ENCODE data around the gene TRPV6. TPM values are rescaled to one million over a fixed set of nuclear protein-coding genes. Genes with fewer than 3 reads are reported as not detected.

Gene TRPV6
- total and polyA plus RNA-seq, 2 of the 4 experiments (the other 2 are of a cell fraction) = 0.03 TPM; not detected in 1

- POLR2A ChIA-PET (ENCODE audit: unreplicated experiment) = no interaction called here
Observed at GRCh38 chr7:142923391-142923790, 37.8 kb upstream of the TRPV6 start.

More at GRCh38 chr7:142923391-142923790, 37.8 kb upstream of the TRPV6 start:
- Histone ChIP-seq H3K36me3 (ENCODE audit: control insufficient read depth, insufficient read depth, low read length) (no peaks in the 10 kb centered on the region), H3K79me1 (ENCODE audit: low read depth in 1 of 2, low read length in 2 of 2) (no peaks in the 10 kb centered on the region), H3K9me1 (ENCODE audit: insufficient read depth, low read length) (no peaks in the 10 kb centered on the region), H2BK15ac (ENCODE audit: low read depth, low read length) (no peak overlapping the region), H3K27me3 (ENCODE audit: control insufficient read depth, insufficient read depth, low read length) (no peaks in the 10 kb centered on the region), H3K14ac (replicated peaks; ENCODE audit: low read depth, low read length) (no peak overlapping the region), H4K5ac (ENCODE audit: low read depth, low read length) (no peak overlapping the region), H2AK5ac (ENCODE audit: low read depth, low read length) (no peak overlapping the region), H3K27ac (ENCODE audit: insufficient read depth, low read length) (no peak overlapping the region), H3K9me3 (ENCODE audit: control insufficient read depth, insufficient read depth, low read length) (peaks cover 1% of the 10 kb centered on the region; the same call in 1 of the 2 replicates), H2BK20ac (ENCODE audit: low read depth, low read length) (no peak overlapping the region), H3K18ac (ENCODE audit: low read depth, low read length) (no peak overlapping the region), H2BK5ac (ENCODE audit: low read depth, low read length, poor library complexity, severe bottlenecking) (no peak overlapping the region), H4K20me1 (ENCODE audit: insufficient read depth, low read length) (no peaks in the 10 kb centered on the region), H3K4me3 (ENCODE audit: insufficient read depth, low read depth, low read length) (no peak overlapping the region), H2AK9ac (replicated peaks; ENCODE audit: low read depth, low read length, poor library complexity) (no peak overlapping the region), H3K9ac (ENCODE audit: low read depth, low read length) (no peak overlapping the region), H3K56ac (ENCODE audit: extremely low read depth, insufficient read depth, low read length) (no peak overlapping the region), H3K4me1 (ENCODE audit: control insufficient read depth, insufficient read depth, low read length) (no peaks in the 10 kb centered on the region), H3K4ac (ENCODE audit: low read depth, low read length) (no peak overlapping the region), H4K8ac (ENCODE audit: low read depth in 2 of 2, low read length in 2 of 2) (no peak overlapping the region), H2AFZ (replicated peaks; ENCODE audit: low read length, poor library complexity) (no peak overlapping the region), H3K23ac (ENCODE audit: low read depth, low read length) (no peak overlapping the region), H4K91ac (ENCODE audit: insufficient read depth, low read depth, low read length) (no peak overlapping the region), H2BK120ac (ENCODE audit: low read depth, low read length) (no peak overlapping the region), H3K4me2 (ENCODE audit: low read depth, low read length) (no peak overlapping the region)
- no peak for TF ChIP-seq POLR2A (IDR thresholded peaks at IDR 0.05; ENCODE audit: low read depth, low read length)
- TF ChIP-seq FOS (IDR thresholded peaks at IDR 0.05; ENCODE audit: low read depth, low read length) = no peak
- TF ChIP-seq, protein P1, sequence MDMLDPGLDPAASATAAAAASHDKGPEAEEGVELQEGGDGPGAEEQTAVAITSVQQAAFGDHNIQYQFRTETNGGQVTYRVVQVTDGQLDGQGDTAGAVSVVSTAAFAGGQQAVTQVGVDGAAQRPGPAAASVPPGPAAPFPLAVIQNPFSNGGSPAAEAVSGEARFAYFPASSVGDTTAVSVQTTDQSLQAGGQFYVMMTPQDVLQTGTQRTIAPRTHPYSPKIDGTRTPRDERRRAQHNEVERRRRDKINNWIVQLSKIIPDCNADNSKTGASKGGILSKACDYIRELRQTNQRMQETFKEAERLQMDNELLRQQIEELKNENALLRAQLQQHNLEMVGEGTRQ (IDR thresholded peaks at IDR 0.05; ENCODE audit: low read depth, low read length) = no peak
- TF ChIP-seq RFX5 (IDR thresholded peaks at IDR 0.05; ENCODE audit: low read depth, low read length) = no peak
- TF ChIP-seq SMC3 (IDR thresholded peaks at IDR 0.05; ENCODE audit: low read depth, low read length) = no peak
- no peak for TF ChIP-seq BHLHE40 (IDR thresholded peaks at IDR 0.05; ENCODE audit: low read depth, low read length)
- ATAC-seq (ENCODE audit: low read depth) (no peak), DNase-seq (no peak)
- WGBS, 2 experiments (ENCODE audit: extremely low coverage in 2 of 2, insufficient read length in 1 of 2) = no CpG with 5 or more reads among the region's 2 CpGs
- dilution Hi-C loops (cut with HindIII; ENCODE audit: low sequenced_read_pairs, unreplicated experiment) = no loop called here
- intact Hi-C loops (cut with micrococcal nuclease) = no loop called here
- no TSS peak for BruUV-seq (replicated peaks)
- in situ Hi-C loops (cut with MboI; ENCODE audit: low sequenced_read_pairs) = no loop called here
- CTCF ChIA-PET = no interaction called here
